Measurements from ENCODE around the gene NFKBIE.

The NFKBIE gene

GRCh38 chr6:44257753-44258324, 7.5 kb downstream of the NFKBIE start:
- DNase-seq: peak in 2 of 4 experiments; percentile 81

GRCh38 chr6:44257025-44257752, 8.2 kb downstream of the NFKBIE start, which contains the start of gene SLC35B2:
Gene SLC35B2, minus strand, starts transcription at chr6:44257528. Its CDS starts 118 bp downstream, at chr6:44257410.
- peak; percentile 75 to 88 (median 82) for DNase-seq

GRCh38 chr6:44256775-44257024, 8.7 kb downstream of the NFKBIE start:
- DNase-seq: peak in 1 of 4 experiments; percentile 47

DNA sequence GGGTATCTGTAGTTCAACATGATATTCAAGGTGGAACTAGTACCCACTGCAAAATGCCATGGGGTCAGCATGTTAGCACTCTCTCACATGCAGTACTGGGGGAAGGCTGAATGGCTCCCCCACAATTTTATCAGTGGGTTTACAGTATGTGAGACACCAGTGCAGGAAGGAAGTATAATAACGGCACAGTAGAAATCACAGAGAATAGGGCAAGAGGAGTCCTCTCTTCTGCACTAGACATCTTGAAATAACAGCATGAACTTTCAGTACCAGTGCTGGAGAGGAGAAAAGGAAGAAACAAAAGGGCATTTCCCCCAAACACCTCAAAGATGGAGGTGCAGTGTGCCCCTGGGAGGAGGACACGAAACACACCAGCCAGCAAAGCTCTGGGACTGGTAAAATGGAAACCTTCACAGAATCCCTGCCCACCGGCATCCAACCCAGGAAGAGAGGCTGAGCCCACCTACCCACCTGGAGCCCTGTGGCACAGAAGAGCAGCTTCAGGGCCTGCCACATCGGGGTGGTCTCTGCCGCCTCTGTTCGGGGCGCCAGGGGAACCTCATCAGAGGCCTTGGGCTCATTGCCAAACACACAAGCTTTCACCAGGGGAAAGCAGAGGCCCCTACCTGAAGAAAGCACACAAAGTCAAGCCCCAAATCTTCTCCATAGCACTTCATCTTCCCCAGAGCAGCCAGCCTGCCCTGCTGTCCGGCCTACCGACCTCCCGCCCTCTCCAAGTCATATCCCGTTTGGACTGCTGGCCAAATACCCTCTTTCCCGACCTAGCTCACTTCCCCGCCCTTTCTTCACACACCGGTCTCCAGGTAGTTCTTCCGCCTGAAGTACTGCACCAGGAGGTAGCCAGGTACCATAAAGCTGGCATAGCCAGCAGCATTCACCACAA, 9.2 kb downstream of the NFKBIE start:
- no peak for DNase-seq

- peak in 1 of 4 experiments; percentile 18 for DNase-seq
Observed at GRCh38 chr6:44255105-44255808, 10.1 kb downstream of the NFKBIE start.

DNA sequence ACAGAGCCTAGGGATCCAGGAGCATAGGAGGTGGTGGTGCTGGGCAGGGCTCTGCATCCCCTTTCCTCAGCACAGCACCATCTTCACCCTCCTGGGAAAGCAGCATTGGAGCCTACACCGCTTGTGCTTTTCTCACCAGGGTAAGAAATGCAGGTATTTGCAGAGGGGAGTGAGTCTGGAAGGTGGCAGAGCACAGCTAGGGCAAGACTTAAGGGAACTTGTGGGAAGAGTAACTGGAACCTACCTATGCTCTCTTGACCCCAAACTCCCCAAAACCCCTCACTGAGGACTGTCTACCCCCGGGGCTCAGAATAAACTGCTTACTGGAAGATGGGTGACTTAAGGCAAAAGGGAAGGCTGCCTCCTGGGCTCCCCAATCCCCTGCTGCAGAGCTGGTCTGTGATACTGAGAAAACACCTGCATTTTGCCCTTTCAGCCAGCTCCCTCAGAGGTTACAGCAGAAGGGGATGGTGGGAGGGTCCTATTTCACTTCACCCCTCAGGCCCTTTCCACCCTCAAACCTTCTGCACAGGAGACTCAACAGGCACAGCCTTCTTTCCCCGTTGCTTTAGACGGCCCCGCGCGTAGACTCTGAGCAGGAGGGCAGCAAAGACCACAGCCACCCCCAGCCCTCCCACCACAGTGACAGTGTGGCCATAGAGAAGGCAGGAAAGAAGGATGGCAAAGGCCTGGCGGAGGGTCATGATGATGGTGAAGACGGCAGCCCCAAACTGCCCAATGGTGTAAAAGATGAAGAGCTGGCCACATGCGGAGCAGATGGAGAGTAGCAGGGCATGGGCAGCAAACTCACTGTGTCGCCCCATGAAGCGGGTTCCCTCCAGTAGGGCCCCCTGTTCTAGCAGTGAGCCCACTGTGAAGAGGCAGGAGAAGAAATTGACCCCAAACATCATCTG, 10.9 kb downstream of the NFKBIE start:
- DNase-seq: no peak

DNA sequence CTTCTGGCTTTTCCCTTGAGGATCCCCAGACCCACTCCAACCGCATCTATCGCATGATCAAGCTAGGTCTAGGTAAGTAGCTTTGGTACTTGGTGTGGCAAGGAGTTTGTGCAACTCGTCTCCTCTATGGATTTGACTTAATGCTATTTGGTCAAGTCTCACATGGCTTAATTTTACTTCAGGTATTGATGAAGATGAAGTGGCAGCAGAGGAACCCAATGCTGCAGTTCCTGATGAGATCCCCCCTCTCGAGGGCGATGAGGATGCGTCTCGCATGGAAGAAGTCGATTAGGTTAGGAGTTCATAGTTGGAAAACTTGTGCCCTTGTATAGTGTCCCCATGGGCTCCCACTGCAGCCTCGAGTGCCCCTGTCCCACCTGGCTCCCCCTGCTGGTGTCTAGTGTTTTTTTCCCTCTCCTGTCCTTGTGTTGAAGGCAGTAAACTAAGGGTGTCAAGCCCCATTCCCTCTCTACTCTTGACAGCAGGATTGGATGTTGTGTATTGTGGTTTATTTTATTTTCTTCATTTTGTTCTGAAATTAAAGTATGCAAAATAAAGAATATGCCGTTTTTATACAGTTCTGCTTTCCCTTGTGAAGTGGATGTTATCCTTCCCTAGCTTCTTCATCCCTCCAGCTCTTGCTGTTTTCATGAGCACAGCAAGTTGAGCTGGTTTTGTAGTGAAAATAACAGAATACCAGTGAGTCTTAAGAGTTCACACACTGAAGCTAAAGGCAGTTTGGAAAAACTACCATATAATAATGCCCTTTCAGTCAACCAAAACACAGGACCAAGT, 11.8 kb downstream of the NFKBIE start:
- peak; percentile 58 to 78 (median 60) for DNase-seq

DNA sequence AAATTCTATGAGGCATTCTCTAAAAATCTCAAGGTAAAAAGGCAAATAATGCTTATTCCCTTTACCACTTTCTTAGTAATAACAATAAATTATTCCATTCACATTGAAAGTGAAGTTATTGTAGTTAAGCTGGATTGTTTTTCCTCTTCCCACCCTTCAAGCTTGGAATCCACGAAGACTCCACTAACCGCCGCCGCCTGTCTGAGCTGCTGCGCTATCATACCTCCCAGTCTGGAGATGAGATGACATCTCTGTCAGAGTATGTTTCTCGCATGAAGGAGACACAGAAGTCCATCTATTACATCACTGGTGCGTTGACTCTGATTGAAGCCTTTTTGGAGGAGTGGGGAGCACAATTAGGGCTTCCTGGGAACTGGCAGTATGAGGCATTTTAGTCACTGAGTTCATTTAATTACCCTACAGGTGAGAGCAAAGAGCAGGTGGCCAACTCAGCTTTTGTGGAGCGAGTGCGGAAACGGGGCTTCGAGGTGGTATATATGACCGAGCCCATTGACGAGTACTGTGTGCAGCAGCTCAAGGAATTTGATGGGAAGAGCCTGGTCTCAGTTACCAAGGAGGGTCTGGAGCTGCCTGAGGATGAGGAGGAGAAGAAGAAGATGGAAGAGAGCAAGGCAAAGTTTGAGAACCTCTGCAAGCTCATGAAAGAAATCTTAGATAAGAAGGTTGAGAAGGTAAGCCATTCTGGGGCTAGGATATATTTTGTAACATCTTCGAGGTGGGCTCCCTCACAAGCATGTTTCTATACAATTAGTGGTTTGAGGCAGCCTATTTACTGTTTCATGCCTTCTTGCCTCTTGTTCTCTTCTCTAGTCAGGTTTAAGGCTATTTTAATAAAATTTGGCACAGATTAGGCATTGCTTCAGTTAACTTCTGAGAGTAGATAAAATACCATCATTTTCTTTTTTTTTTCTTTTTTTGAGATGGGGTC, 13.5 kb downstream of the NFKBIE start:
- no peak for DNase-seq

DNA sequence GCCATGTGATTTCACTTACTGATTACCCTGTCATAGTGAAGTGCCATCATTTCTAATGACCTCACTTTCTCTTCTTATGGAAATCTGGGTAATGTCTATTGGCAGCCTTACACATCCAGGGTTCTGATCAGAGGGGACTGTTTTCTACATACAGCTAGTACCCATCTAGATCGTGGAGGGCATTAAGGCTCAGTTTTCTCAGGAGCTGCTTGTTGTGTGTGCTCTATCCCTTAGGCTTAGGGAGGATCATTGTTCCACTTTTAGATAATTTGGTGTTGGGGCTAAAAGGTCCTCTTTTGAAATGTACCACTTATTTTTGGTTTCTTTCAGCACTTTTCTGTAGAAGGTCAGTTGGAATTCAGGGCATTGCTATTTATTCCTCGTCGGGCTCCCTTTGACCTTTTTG, 14.6 kb downstream of the NFKBIE start:
- no peak for DNase-seq

- no peak for DNase-seq
Observed at GRCh38 chr6:44250067-44250717, 15.2 kb downstream of the NFKBIE start.

DNA sequence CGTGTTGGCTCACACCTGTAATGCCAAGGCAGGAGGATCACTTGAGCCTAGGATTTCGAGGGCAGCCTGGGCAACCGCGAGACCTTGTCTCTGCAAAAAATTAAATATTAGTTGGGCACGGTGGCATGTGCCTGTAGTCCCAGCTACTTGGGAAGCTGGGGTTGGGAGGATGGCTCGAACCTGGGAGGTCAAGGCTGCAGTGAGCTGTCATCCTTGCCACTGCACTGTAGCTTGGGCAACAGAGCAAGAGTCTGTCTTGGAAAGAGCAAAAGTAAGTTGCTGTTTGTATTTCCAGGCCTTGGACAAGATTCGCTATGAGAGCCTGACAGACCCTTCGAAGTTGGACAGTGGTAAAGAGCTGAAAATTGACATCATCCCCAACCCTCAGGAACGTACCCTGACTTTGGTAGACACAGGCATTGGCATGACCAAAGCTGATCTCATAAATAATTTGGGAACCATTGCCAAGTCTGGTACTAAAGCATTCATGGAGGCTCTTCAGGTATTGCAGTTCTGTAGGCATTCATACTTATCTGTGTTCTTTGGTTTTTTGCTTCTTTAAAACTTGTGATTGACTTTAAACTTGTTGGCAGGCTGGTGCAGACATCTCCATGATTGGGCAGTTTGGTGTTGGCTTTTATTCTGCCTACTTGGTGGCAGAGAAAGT, 16.1 kb downstream of the NFKBIE start:
- DNase-seq: no peak

DNA sequence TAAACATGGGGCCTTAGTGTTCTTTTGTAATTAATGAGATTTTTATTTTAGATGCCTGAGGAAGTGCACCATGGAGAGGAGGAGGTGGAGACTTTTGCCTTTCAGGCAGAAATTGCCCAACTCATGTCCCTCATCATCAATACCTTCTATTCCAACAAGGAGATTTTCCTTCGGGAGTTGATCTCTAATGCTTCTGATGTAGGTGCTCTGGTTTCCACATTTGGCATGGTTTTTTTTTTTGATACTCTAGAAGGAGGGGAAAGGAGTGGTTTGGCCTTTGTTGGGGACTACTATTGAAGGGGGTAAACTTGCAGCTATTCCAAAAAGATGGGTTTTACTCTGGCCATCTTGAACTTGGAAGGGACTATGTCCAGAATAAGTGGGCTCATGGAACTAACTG, 16.8 kb downstream of the NFKBIE start:
- no peak for DNase-seq

- peak; percentile 79 to 91 (median 82) for DNase-seq
Observed at GRCh38 chr6:44247338-44248302, 17.7 kb downstream of the NFKBIE start.

DNA sequence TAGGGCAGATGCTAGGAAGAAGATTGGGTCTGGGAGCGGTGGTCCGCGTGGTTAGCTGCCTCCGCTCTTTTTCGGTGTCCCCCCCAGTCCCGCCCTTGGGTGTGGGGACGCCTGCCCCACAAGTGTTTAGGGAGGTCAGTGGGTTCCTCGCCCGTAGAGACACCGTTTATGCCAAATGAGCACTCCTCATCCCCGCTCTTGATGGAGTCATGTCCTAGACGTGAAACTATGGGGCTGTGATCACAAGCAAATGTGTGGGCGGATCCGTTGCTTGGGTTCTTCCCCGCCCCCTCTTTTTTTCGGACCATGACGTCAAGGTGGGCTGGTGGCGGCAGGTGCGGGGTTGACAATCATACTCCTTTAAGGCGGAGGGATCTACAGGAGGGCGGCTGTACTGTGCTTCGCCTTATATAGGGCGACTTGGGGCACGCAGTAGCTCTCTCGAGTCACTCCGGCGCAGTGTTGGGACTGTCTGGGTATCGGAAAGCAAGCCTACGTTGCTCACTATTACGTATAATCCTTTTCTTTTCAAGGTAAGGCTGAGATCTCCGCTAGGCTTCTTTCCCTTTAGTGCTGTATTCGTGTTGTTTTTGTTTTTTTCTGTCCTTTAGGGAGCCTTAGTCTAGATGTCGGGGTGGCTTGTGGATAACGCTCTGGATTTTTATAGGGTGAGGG, 18.6 kb downstream of the NFKBIE start, which contains the start of gene HSP90AB1:
Gene HSP90AB1 (plus strand): TSS at position 439 of the 675 bp plus-strand sequence. CDS start 1,529 bp downstream, outside the sequence.
- peak; percentile 94 to 97 (median 96) for DNase-seq

DNA sequence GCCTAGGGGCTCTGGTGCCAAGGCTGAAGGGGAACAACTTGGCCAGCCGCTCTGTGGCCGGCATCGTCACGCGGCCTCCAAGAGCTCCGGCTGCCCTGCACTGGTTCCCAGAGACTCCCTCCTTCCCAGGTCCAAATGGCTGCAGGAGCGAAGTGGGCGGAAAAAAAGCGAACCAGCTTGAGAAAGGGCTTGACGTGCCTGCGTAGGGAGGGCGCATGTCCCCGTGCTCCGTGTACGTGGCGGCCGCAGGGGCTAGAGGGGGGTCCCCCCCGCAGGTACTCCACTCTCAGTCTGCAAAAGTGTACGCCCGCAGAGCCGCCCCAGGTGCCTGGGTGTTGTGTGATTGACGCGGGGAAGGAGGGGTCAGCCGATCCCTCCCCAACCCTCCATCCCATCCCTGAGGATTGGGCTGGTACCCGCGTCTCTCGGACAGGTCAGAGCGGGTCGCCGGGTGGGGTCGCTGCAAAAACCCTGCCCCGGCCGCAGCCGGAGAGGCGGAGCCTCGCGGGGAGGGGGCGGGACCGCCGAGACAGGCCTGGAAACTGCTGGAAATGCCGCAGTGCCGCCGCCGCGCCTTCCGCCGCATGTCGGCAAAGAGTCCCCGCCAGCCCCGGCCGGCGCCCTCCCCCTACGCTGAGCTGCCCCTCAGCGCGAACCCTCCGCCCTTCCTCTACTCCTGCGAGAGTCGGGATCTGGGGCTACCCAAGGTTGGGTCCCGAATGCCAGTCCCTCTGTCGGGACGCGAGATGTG, 19.3 kb downstream of the NFKBIE start:
- DNase-seq: peak; percentile 80 to 94 (median 89)

Data from suppressor macrophage (primary cell).